ENCODE data around the gene ZMYND19. TPM values are rescaled to one million over a fixed set of nuclear protein-coding genes. Genes with fewer than 3 reads are reported as not detected.

Gene ZMYND19
- total RNA-seq, 2 donors from 2014 or later = 47.8 to 51.0 TPM

DNA sequence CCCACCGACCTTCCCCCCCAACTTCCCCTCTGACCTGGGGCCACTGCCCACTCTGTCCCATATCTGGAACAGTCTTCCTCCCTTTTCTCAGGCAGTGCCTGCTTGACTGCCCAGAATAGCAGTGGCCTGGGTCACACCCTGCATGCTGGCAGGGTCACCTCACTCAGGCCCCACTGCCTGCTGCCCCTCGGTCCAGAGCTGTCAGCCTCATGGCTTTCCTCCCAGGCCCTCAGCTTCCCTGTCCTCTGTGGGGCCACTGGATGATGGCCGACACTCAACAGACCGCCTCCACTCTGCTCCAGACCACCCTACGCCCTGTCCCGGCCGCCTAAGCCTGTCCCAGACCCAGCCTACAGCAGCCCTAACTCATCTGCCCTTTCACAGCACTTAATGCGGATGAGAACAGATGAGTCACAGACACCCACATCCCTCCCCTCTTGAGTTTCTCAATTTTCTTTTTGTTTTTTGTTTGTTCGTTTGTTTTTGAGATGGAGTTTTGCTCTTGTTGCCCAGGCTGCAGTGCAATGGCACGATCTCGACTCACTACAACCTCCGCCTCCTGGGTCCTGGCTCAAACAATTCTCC lies 46.0 kb downstream of the ZMYND19 start:
- Histone ChIP-seq H3K27me3 (ENCODE audit: control insufficient read depth, insufficient read depth, low read length, poor library complexity, severe bottlenecking) (no peaks in the 10 kb centered on the region), H3K36me3 (ENCODE audit: control insufficient read depth, insufficient read depth, low read length) (no peaks in the 10 kb centered on the region), H3K4me3 (ENCODE audit: low read length) (no peak overlapping the region), H3K9me3 (ENCODE audit: control insufficient read depth, low read length) (no peaks in the 10 kb centered on the region), H3K27ac (ENCODE audit: low read depth, low read length) (no peak overlapping the region), H3K4me1 (ENCODE audit: control insufficient read depth, insufficient read depth, low read length) (no peaks in the 10 kb centered on the region), H3K9ac (ENCODE audit: extremely low read depth, low read length, poor library complexity, severe bottlenecking) (no peak overlapping the region)
- Mint-ChIP-seq H3K4me1 (no peaks in the 10 kb centered on the region), H3K36me3 (ENCODE audit: low read depth) (peaks cover 8% of the 10 kb centered on the region), H3K4me3 (no peak overlapping the region), H3K27ac (no peak overlapping the region), H3K27me3 (ENCODE audit: insufficient read depth) (no peaks in the 10 kb centered on the region), H3K9me3 (peaks cover 22% of the 10 kb centered on the region)
- 91% methylated on average over 9 to 12 of the region's 12 CpGs for WGBS, 2 experiments (ENCODE audit: insufficient coverage in 1 of 2, insufficient read length in 1 of 2)
- TF ChIP-seq, protein P1, sequence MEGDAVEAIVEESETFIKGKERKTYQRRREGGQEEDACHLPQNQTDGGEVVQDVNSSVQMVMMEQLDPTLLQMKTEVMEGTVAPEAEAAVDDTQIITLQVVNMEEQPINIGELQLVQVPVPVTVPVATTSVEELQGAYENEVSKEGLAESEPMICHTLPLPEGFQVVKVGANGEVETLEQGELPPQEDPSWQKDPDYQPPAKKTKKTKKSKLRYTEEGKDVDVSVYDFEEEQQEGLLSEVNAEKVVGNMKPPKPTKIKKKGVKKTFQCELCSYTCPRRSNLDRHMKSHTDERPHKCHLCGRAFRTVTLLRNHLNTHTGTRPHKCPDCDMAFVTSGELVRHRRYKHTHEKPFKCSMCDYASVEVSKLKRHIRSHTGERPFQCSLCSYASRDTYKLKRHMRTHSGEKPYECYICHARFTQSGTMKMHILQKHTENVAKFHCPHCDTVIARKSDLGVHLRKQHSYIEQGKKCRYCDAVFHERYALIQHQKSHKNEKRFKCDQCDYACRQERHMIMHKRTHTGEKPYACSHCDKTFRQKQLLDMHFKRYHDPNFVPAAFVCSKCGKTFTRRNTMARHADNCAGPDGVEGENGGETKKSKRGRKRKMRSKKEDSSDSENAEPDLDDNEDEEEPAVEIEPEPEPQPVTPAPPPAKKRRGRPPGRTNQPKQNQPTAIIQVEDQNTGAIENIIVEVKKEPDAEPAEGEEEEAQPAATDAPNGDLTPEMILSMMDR (conservative IDR thresholded peaks at IDR 0.05) = no peak
- no peak for DNase-seq

DNA sequence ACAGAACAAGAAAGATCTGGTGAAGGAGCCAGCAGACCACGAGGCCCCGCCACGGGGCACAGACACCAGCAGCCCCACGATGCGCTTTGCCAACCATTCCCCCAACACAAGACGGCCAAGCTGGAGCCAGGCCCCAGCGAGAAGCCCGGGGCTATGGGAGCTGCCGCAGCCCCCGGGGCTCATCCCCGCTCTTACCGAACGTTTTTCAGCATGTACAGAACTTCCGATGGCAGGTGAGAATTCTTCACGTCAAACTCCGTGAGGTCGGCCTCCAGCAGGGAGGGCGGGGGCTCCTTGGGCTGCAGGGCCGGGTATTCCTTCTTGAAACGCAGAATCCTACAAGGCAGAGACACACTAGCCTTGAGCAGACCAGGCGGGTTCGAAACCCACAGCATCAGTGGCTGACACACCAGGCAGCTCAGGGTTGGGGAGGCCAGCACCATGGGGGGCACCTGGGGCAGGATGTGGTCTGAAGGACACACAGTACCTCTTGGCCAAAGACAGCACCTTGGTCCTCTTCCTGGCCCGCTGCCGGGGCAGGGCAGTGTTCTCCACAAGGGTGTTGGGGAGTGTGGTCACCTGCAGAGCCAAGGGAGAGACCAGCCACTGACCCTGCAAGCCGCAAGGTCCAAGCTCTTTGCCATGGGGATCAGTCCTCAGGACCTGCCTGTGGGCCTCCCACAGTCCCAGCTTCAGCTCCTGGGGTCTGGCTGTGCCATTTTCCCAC lies 46.9 kb downstream of the ZMYND19 start:
- Mint-ChIP-seq H3K4me1 (no peaks in the 10 kb centered on the region), H3K36me3 (ENCODE audit: low read depth) (peaks cover 8% of the 10 kb centered on the region), H3K4me3 (no peak overlapping the region), H3K27ac (no peak overlapping the region), H3K27me3 (ENCODE audit: insufficient read depth) (no peaks in the 10 kb centered on the region), H3K9me3 (peaks cover 22% of the 10 kb centered on the region)
- no peaks in the 10 kb centered on the region for H3K36me3 ChIP-seq (ENCODE audit: control insufficient read depth, insufficient read depth, low read length)
- H3K4me3 ChIP-seq (ENCODE audit: low read length) = no peak overlapping the region
- H3K9me3 ChIP-seq (ENCODE audit: control insufficient read depth, low read length) = no peaks in the 10 kb centered on the region
- TF ChIP-seq, protein P1 (conservative IDR thresholded peaks at IDR 0.05) = no peak
- no peak overlapping the region for H3K9ac ChIP-seq (ENCODE audit: extremely low read depth, low read length, poor library complexity, severe bottlenecking)
- no peaks in the 10 kb centered on the region for H3K4me1 ChIP-seq (ENCODE audit: control insufficient read depth, insufficient read depth, low read length)
- WGBS, 2 experiments (ENCODE audit: insufficient coverage in 1 of 2, insufficient read length in 1 of 2) = 92% methylated on average over 12 to 25 of the region's 25 CpGs
- DNase-seq = no peak
- no peak overlapping the region for H3K27ac ChIP-seq (ENCODE audit: low read depth, low read length)
- H3K27me3 ChIP-seq (ENCODE audit: control insufficient read depth, insufficient read depth, low read length, poor library complexity, severe bottlenecking) = no peaks in the 10 kb centered on the region

DNA sequence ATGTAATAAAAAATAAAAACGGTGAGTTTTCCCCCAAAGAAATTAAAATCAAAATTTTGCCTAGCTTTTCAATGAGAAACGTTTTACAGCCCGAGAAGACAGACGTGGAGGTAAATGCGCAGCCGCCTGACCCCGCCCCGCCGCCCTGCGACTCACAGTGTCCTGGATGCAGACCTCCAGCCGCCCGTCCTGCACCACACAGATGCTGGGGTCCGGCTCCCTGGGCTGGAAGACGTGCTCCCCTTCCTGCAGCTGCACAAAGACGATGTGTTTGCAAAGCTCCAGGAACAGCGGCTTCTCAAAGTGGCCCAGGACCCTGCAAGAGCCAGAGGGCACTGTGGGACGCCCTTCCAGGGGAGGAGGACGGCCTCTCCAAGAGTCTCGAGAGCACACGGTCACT lies 47.8 kb downstream of the ZMYND19 start:
- Histone ChIP-seq H3K27me3 (ENCODE audit: control insufficient read depth, insufficient read depth, low read length, poor library complexity, severe bottlenecking) (no peaks in the 10 kb centered on the region), H3K36me3 (ENCODE audit: control insufficient read depth, insufficient read depth, low read length) (no peaks in the 10 kb centered on the region), H3K9ac (ENCODE audit: extremely low read depth, low read length, poor library complexity, severe bottlenecking) (no peak overlapping the region), H3K9me3 (ENCODE audit: control insufficient read depth, low read length) (no peaks in the 10 kb centered on the region), H3K27ac (ENCODE audit: low read depth, low read length) (no peak overlapping the region), H3K4me3 (ENCODE audit: low read length) (no peak overlapping the region), H3K4me1 (ENCODE audit: control insufficient read depth, insufficient read depth, low read length) (no peaks in the 10 kb centered on the region)
- peaks cover 8% of the 10 kb centered on the region for H3K36me3 Mint-ChIP-seq (ENCODE audit: low read depth)
- H3K27me3 Mint-ChIP-seq (ENCODE audit: insufficient read depth) = no peaks in the 10 kb centered on the region
- no peak overlapping the region for H3K27ac Mint-ChIP-seq
- 90 to 98% methylated on average over 18 to 20 of the region's 20 CpGs for WGBS, 2 experiments (ENCODE audit: insufficient coverage in 1 of 2, insufficient read length in 1 of 2)
- TF ChIP-seq, protein P1 (conservative IDR thresholded peaks at IDR 0.05) = no peak
- no peaks in the 10 kb centered on the region for H3K4me1 Mint-ChIP-seq
- H3K9me3 Mint-ChIP-seq = peaks cover 20% of the 10 kb centered on the region
- DNase-seq = no peak
- H3K4me3 Mint-ChIP-seq = no peak overlapping the region

Data from endodermal cell (in vitro differentiated cells).